Measurements from ENCODE around the gene SPRED1. TPM values are rescaled to one million over a fixed set of nuclear protein-coding genes. Genes with fewer than 3 reads are reported as not detected.

Gene SPRED1
- total RNA-seq, 4 donors from 2014 or later: 22.0 to 74.8 (median 35.9) TPM

DNA sequence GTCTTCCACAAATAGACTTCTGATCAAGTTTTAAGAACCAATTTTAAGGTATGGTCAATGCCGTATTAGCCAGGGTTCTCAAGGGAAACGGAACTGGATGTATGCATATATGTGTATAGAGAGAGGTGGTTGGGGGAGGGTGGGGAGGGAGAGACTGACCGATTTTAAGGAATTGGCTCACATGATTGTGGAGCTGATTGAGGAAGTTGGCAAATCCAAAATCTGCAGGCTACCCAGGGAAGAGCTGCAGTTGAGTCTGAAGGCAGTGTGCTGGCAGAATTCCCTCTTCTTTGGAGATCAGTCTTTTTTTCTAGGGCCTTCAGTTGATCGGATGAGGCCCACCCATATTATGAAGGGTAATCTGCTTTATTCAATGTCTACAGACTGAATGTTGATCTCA, 40.8 kb upstream of the SPRED1 start:
- TF ChIP-seq, protein P1, sequence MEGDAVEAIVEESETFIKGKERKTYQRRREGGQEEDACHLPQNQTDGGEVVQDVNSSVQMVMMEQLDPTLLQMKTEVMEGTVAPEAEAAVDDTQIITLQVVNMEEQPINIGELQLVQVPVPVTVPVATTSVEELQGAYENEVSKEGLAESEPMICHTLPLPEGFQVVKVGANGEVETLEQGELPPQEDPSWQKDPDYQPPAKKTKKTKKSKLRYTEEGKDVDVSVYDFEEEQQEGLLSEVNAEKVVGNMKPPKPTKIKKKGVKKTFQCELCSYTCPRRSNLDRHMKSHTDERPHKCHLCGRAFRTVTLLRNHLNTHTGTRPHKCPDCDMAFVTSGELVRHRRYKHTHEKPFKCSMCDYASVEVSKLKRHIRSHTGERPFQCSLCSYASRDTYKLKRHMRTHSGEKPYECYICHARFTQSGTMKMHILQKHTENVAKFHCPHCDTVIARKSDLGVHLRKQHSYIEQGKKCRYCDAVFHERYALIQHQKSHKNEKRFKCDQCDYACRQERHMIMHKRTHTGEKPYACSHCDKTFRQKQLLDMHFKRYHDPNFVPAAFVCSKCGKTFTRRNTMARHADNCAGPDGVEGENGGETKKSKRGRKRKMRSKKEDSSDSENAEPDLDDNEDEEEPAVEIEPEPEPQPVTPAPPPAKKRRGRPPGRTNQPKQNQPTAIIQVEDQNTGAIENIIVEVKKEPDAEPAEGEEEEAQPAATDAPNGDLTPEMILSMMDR (IDR thresholded peaks at IDR 0.05): no peak
- ATAC-seq (ENCODE audit: low FRiP score) (no peak), DNase-seq (ENCODE audit: low spot score) (no peak)

DNA sequence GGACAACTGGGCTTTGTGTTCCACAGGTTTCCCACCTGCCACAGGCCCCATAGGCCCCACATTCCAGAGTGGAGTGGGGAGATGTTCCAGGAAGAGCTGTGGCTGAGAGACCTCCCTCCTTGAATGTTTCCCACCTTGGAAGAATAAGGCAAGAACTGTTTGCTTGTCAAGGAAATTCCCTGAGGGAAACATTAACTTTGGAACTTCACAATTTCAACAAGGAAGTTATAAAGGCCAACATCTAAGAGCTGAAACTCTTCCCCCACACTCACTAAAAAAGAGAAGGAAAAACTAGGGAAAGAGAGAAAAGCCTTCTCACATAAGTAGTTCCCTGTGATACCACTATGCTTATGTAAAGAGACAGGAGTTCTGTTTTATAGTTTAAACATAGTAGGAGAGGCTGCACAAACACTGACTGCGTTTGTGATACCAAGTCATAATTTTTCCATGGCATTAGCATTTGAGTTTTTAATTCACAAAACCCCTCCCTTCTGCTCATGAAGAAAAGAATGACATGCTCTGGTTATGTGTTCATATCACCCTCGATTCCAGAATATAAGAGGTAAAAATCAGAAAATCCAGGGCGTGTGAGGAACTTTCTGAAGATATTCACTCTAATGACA, 39.8 kb upstream of the SPRED1 start:
- ATAC-seq (ENCODE audit: low FRiP score) (no peak), DNase-seq (ENCODE audit: low spot score) (no peak)
- TF ChIP-seq, protein P1 (IDR thresholded peaks at IDR 0.05): no peak

DNA sequence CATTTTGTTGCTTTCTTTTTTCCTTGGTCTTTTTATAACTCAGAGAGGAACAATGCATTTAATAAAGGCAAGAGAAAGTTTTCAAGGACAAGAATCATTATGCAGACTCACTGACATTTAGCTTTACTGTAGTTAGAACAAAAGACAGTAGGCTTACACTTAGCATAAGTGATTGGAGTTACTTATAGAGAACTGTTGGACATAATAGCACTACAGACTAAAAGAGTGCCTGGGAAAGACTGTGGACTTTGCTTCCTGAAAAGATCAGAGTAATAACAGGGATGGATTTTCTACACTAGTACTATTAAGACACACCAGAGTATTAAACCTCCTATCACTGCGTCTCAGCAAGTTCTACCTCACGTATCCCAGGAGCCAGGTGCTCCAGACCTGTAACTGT, 39.3 kb upstream of the SPRED1 start:
- ATAC-seq (ENCODE audit: low FRiP score): no peak
- TF ChIP-seq, protein P1 (IDR thresholded peaks at IDR 0.05): no peak
- no peak for DNase-seq (ENCODE audit: low spot score)

DNA sequence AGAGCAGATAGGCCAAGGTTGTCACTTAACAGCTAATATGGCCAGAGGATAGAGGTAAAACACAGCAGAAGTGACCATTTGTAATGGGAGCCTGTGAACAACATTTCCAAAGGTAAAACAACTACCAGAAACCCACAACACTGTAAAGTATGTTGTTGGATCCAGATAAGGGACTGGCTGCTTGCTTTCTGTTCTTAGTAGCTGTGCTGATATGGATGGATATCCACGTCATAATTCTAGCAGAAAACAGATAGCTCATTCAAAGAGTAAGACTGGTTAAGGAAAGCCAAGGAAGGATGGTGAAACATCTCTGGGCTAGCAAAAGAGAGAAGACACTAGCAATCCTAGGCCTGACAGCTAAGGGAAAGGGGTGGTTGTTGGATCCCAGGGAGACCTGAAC, 36.9 kb upstream of the SPRED1 start:
- no peak for DNase-seq (ENCODE audit: low spot score)
- TF ChIP-seq, protein P1 (IDR thresholded peaks at IDR 0.05): no peak
- no peak for ATAC-seq (ENCODE audit: low FRiP score)

DNA sequence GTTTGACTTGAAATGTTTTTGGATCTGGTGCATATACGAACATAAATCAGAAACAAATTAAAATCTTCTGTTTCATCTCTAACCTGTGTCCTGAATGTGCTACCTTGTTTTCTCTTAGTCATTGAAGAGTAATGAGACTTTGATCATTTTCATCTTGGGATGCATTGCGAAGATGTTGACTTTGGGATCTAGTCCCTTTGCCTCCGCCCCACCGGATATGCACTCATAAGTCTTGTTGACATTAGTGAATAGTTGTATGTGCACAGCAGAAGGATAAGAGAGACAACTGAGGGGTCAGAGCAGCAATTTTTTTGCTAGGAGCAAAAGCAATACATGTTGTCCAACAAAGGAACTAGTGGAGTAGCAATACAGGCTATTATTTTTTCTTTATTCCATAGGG, 35.9 kb upstream of the SPRED1 start:
- ATAC-seq (ENCODE audit: low FRiP score) (no peak), DNase-seq (ENCODE audit: low spot score) (no peak)

DNA sequence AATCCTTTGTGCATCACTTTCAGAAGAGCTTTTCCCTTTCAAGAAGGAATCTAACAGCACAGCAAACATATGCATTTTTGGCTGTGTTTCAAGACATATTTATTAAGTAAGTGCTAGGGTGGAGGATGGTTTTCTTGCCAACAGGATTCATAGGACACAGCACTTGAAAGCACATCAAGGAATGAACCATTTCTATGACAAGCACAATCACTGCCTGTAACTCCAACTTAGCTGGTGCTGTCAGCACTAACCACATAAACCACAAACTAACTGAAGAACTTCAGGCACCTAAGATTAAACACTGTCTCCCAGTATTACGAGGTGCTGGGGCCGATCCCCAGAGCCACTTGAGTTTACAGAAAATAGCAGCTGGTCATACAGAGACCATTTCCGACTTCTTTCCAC, 35.4 kb upstream of the SPRED1 start:
- TF ChIP-seq, protein P1 (IDR thresholded peaks at IDR 0.05): no peak
- ATAC-seq (ENCODE audit: low FRiP score): no peak
- DNase-seq (ENCODE audit: low spot score): no peak

More for the DNA sequence above, 35.9 kb upstream of the SPRED1 start:
- TF ChIP-seq, protein P1 (IDR thresholded peaks at IDR 0.05): no peak
